Ovary (tissue), 3 donors: Measurements from ENCODE around the gene SIRPA.

ENCODE experiments used
- CTCF ChIP-seq, 3 donors: fragments of 450-650 bp in 2 of 3; fragments of 200-600 bp in 1 of 3; IDR thresholded peaks; one replicate each; pipeline versions ENCODE4 v1.5.1 to v1.8.0; 2016 to 2022; ENCODE audit warnings: antibody characterized with exemption in 3 of 3, mild to moderate bottlenecking in 1 of 3
- POLR2A ChIP-seq: fragments of 450-650 bp; IDR thresholded peaks from one replicate; pipeline ENCODE4 v1.6.1; 2017; ENCODE audit warnings: antibody characterized with exemption, mild to moderate bottlenecking, moderate library complexity
- donor health status: DM: no; HTN: no; CAD: no.

- TF ChIP-seq POLR2A (no peak), CTCF (IDR thresholded peaks at IDR 0.05) (no peak)
Measured at GRCh38 chr20:1885940-1886693, 9.1 kb upstream of the SIRPA start.
